Activated CD8-positive, alpha-beta memory T cell treated with anti-CD3 and anti-CD28 coated beads for 4 hours (primary cell): ENCODE data around the gene TBXAS1.
"Not testable (repeated sequence)": the region's sequence is repeated elsewhere in the genome, so short reads cannot be mapped to it uniquely, and the experiment has no call there.

Experiments
- DNase-seq, 2 donors: peaks; one replicate each; pipeline ENCODE4 v3.0.0-alpha.2; 2020; ENCODE audit warnings: low read depth in 2 of 2

Gene TBXAS1

GRCh38 chr7:139914306-139915267 lies 85.5 kb downstream of the TBXAS1 start:
- no peak for DNase-seq

- DNase-seq = no peak
Observed at GRCh38 chr7:139915268-139915863, 86.3 kb downstream of the TBXAS1 start.

GRCh38 chr7:139915864-139916716 lies 87.0 kb downstream of the TBXAS1 start:
- peak; percentile 33 to 63 for DNase-seq

- no peak for DNase-seq
Observed at GRCh38 chr7:139916717-139917395, 87.8 kb downstream of the TBXAS1 start.

GRCh38 chr7:139917851-139918250 lies 88.8 kb downstream of the TBXAS1 start:
- DNase-seq = no peak

- no peak for DNase-seq
Observed at GRCh38 chr7:139918480-139918879, 89.4 kb downstream of the TBXAS1 start.

- DNase-seq = no peak
Observed at GRCh38 chr7:139923090-139923489, 94.0 kb downstream of the TBXAS1 start.

GRCh38 chr7:139924461-139924860 lies 95.4 kb downstream of the TBXAS1 start:
- DNase-seq = no peak

GRCh38 chr7:139929221-139929620 lies 100.2 kb downstream of the TBXAS1 start:
- not testable (repeated sequence) for DNase-seq

- DNase-seq = no peak
Observed at GRCh38 chr7:139930286-139930965, 101.4 kb downstream of the TBXAS1 start.

- no peak for DNase-seq
Observed at GRCh38 chr7:139931190-139931934, 102.3 kb downstream of the TBXAS1 start.

- no peak for DNase-seq
Observed at GRCh38 chr7:139932531-139932930, 103.5 kb downstream of the TBXAS1 start.

GRCh38 chr7:139936760-139937310 lies 107.8 kb downstream of the TBXAS1 start:
- DNase-seq = no peak

- no peak for DNase-seq
Observed at GRCh38 chr7:139937715-139938114, 108.7 kb downstream of the TBXAS1 start.

GRCh38 chr7:139940866-139941265 lies 111.8 kb downstream of the TBXAS1 start:
- DNase-seq = no peak

GRCh38 chr7:139941421-139941820 lies 112.4 kb downstream of the TBXAS1 start:
- DNase-seq = no peak

- no peak for DNase-seq
Observed at GRCh38 chr7:139941866-139942265, 112.8 kb downstream of the TBXAS1 start.

GRCh38 chr7:139942636-139943035 lies 113.6 kb downstream of the TBXAS1 start:
- DNase-seq = no peak

- DNase-seq = no peak
Observed at GRCh38 chr7:139943401-139943800, 114.3 kb downstream of the TBXAS1 start.

GRCh38 chr7:139944248-139944647 lies 115.2 kb downstream of the TBXAS1 start:
- DNase-seq = no peak
